HepG2 (cell line): ENCODE data around the gene OVCH2. TPM values are rescaled to one million over a fixed set of nuclear protein-coding genes. Genes with fewer than 3 reads are reported as not detected.

ENCODE experiments used
- ATAC-seq: fragments of 200-7000 bp; cut with Tn5 transposase; 3 replicates; pipeline ENCODE4 v1.9.1; 2020; ENCODE audit warnings: mild to moderate bottlenecking, moderate library complexity
- BruUV-seq: library from RNA; stranded (reverse); fragments of 400-500 nt; replicated peaks from 2 replicates; lab custom pipeline; 2021; lab: Mats Ljungman, UMichigan
- CTCF ChIA-PET: fragments of 300-600 bp; formaldehyde crosslinking; extraction: SDS; loops from one replicate; lab custom pipeline; 2021; ENCODE audit warnings: low total read pairs, inconsistent platforms, low intra/inter-chr PET ratio; lab: Yijun Ruan, JAX
- POLR2A ChIA-PET: fragments of 350-600 bp; sonication (Branson Sonifier 250); formaldehyde crosslinking; loops from one replicate; lab custom pipeline; 2020; ENCODE audit warnings: antibody characterized with exemption, inconsistent platforms; lab: Yijun Ruan, JAX
- DNase-seq: peaks from one replicate; pipeline ENCODE4 v3.0.0-alpha.2; 2015; ENCODE audit warnings: low spot score
- FAIRE-seq: peaks from 3 replicates; lab custom pipeline; 2011; peaks lifted over from hg19 to GRCh38; lab: Jason Lieb, UNC
- H2AFZ ChIP-seq: one replicate; pipeline ENCODE4 v1.6.1; 2011; ENCODE audit warnings: low read length, inconsistent platforms
- H3K27ac ChIP-seq: fragments of 300-600 bp; 3 replicates; pipeline ENCODE4 v1.8.0; 2011; ENCODE audit warnings: mixed run types, mild to moderate bottlenecking, mixed read lengths, low read length, inconsistent platforms; ENCODE audit not compliant: insufficient read depth; ENCODE audit errors: extremely low read length
- H3K27me3 ChIP-seq, 2 experiments: fragments of 200-600 bp in 1 of 2; 2 replicates in 1 of 2; 3 replicates in 1 of 2; pipeline versions ENCODE4 v1.6.0 to v1.8.0; 2011; ENCODE audit warnings: low read length in 2 of 2, mild to moderate bottlenecking in 2 of 2, moderate library complexity in 2 of 2, inconsistent platforms in 1 of 2; ENCODE audit not compliant: insufficient read depth in 2 of 2, control insufficient read depth in 1 of 2
- H3K36me3 ChIP-seq, 2 experiments: fragments of 200-600 bp in 1 of 2; replicated peaks in 1 of 2; 2 replicates in 1 of 2; 3 replicates in 1 of 2; pipeline versions ENCODE4 v1.5.1 to v1.8.0; 2011; ENCODE audit warnings: low read length in 2 of 2, inconsistent platforms in 1 of 2; ENCODE audit not compliant: insufficient read depth in 2 of 2, control insufficient read depth in 1 of 2
- H3K4me1 ChIP-seq: 2 replicates; pipeline ENCODE4 v1.5.1; 2012; ENCODE audit warnings: low read length, inconsistent platforms; ENCODE audit not compliant: insufficient read depth
- H3K4me2 ChIP-seq: 2 replicates; pipeline ENCODE4 v1.6.0; 2011; ENCODE audit warnings: low read depth, low read length, inconsistent platforms
- H3K4me3 ChIP-seq, 3 experiments: fragments of 200-600 bp in 1 of 3; sonication (generic), shearing (Covaris generic) in 1 of 3; replicated peaks in 1 of 3; 2 replicates each; pipeline ENCODE4 v1.5.1; 2011 to 2016; ENCODE audit warnings: low read length in 3 of 3, inconsistent platforms in 2 of 3, low read depth in 2 of 3, mild to moderate bottlenecking in 2 of 3, control low read depth in 1 of 3, mixed read lengths in 1 of 3; ENCODE audit not compliant: insufficient read depth in 1 of 3
- H3K79me2 ChIP-seq: one replicate; pipeline ENCODE4 v1.6.1; 2011; ENCODE audit warnings: low read length, inconsistent platforms; ENCODE audit not compliant: insufficient read depth
- H3K9ac ChIP-seq: 2 replicates; pipeline ENCODE4 v1.6.0; 2011; ENCODE audit warnings: mild to moderate bottlenecking, low read depth, low read length, inconsistent platforms; ENCODE audit not compliant: insufficient read depth
- H3K9me3 ChIP-seq: 2 replicates; pipeline ENCODE4 v1.5.1; 2012; ENCODE audit warnings: mild to moderate bottlenecking, low read length
- H4K20me1 ChIP-seq: 2 replicates; pipeline ENCODE4 v1.6.0; 2011; ENCODE audit warnings: inconsistent platforms, mild to moderate bottlenecking, low read length, moderate library complexity; ENCODE audit not compliant: insufficient read depth
- ARHGAP35 ChIP-seq: sonication (generic); formaldehyde crosslinking; IDR thresholded peaks from 2 replicates; pipeline ENCODE4 v1.9.0; 2022; ENCODE audit warnings: mild to moderate bottlenecking, inconsistent platforms, moderate library complexity, missing genetic modification reagents, borderline replicate concordance
- CCDC6 ChIP-seq: sonication (generic); formaldehyde crosslinking; IDR thresholded peaks from 2 replicates; pipeline ENCODE4 v1.8.1; 2022; ENCODE audit warnings: mild to moderate bottlenecking, missing genetic modification reagents, moderate library complexity
- CTCF ChIP-seq: sonication (generic); formaldehyde crosslinking; IDR thresholded peaks from 2 replicates; pipeline ENCODE4 v1.5.0; 2020; ENCODE audit warnings: mild to moderate bottlenecking, missing genetic modification reagents, moderate library complexity
- DNMT3B ChIP-seq: conservative IDR thresholded peaks from 2 replicates; pipeline ENCODE4 v1.6.1; 2016; ENCODE audit warnings: missing biosample characterization, control low read depth
- FIP1L1 ChIP-seq: fragments of 200-400 bp; formaldehyde crosslinking; IDR thresholded peaks from 2 replicates; pipeline ENCODE4 v1.6.1; 2018; ENCODE audit warnings: low read depth, mild to moderate bottlenecking, low read length, moderate library complexity, borderline replicate concordance; ENCODE audit not compliant: insufficient read depth
- GATA4 ChIP-seq: sonication (generic); IDR thresholded peaks from 2 replicates; pipeline ENCODE4 v1.6.1; 2016; ENCODE audit warnings: antibody characterized with exemption, low read depth, borderline replicate concordance
- GZF1 ChIP-seq: sonication (generic); formaldehyde crosslinking; IDR thresholded peaks from 2 replicates; pipeline ENCODE4 v1.5.1; 2020; ENCODE audit warnings: mild to moderate bottlenecking, missing genetic modification reagents
- MTF1 ChIP-seq: sonication (generic); formaldehyde crosslinking; IDR thresholded peaks from 2 replicates; pipeline ENCODE4 v1.5.0; 2020; ENCODE audit warnings: missing genetic modification reagents
- NFKBIZ ChIP-seq: IDR thresholded peaks from 2 replicates; pipeline ENCODE4 v1.6.1; 2018; ENCODE audit warnings: missing genetic modification reagents, missing compliant biosample characterization
- NRL ChIP-seq: sonication (generic); formaldehyde crosslinking; IDR thresholded peaks from 2 replicates; pipeline ENCODE4 v1.5.0; 2020; ENCODE audit warnings: missing genetic modification reagents, mild to moderate bottlenecking, moderate library complexity, borderline replicate concordance
- SALL2 ChIP-seq: sonication (generic); formaldehyde crosslinking; IDR thresholded peaks from 2 replicates; pipeline ENCODE4 v1.8.1; 2023; ENCODE audit warnings: mild to moderate bottlenecking, missing genetic modification reagents, inconsistent platforms
- SRSF4 ChIP-seq: fragments of 200-400 bp; formaldehyde crosslinking; IDR thresholded peaks from one replicate; pipeline ENCODE4 v1.6.1; 2018; ENCODE audit warnings: mild to moderate bottlenecking, low read depth, low read length, moderate library complexity; ENCODE audit not compliant: poor library complexity, severe bottlenecking
- THRA ChIP-seq: sonication (generic); formaldehyde crosslinking; IDR thresholded peaks from 2 replicates; pipeline ENCODE4 v1.4.0; 2020; ENCODE audit warnings: missing genetic modification reagents, borderline replicate concordance
- ZFP36L2 ChIP-seq: sonication (generic); formaldehyde crosslinking; IDR thresholded peaks from 2 replicates; pipeline ENCODE4 v1.4.0; 2020; ENCODE audit warnings: missing genetic modification reagents
- ZNF329 ChIP-seq: sonication (generic); formaldehyde crosslinking; IDR thresholded peaks from 2 replicates; pipeline ENCODE4 v1.9.0; 2021; ENCODE audit warnings: low read depth, mild to moderate bottlenecking, missing genetic modification reagents
- ZSCAN9 ChIP-seq: IDR thresholded peaks from 2 replicates; pipeline ENCODE4 v1.6.1; 2016; ENCODE audit warnings: borderline replicate concordance
- WGBS: methylation state at CpG from one replicate; pipeline ENCODE4 v1.1.6; 2017; ENCODE audit warnings: low lambda C conversion rate; 5-methylcytosine and 5-hydroxymethylcytosine counted together
- in situ Hi-C: cut with HindIII; loops from 2 replicates; pipeline ENCODE4 v1.10.0; 2017; ENCODE audit warnings: low pct_unique_long_range_greater_than_20kb; ENCODE audit not compliant: extremely low pct_ligation_motif_present
- intact Hi-C: fragments of 100-400 bp; cut with micrococcal nuclease; formaldehyde crosslinking; loops from one replicate; pipeline ENCODE4 v1.10.0; 2022; ENCODE audit not compliant: unreplicated experiment
- polyA plus RNA-seq, 8 experiments: library from polyadenylated mRNA; depleted of rRNA in 3 of 8; stranded (reverse) in 7 of 8; unstranded in 1 of 8; fragments of >200 nt; fragmentation: Illumina TruSeq in 4 of 8; extraction: Trizol in 4 of 8; gene quantifications; 2 replicates each; pipeline versions ENCODE4 v1.2.1 to v1.2.3, GENCODE V29; 2011 to 2016; ENCODE audit warnings: low read depth in 4 of 8, missing spikeins in 1 of 8, mixed read lengths in 1 of 8; ENCODE audit not compliant: insufficient read depth in 1 of 8
- total RNA-seq, 5 experiments: library from RNA; depleted of rRNA; stranded (reverse); fragments of >200 nt; fragmentation: Illumina TruSeq; extraction: Trizol; gene quantifications; 2 replicates each; pipeline ENCODE4 v1.2.3, GENCODE V29; 2016; ENCODE audit warnings: low read depth in 1 of 5

OVCH2 gene
- total and polyA plus RNA-seq, 2 of the 13 experiments (the other 11 are each of a cell fraction or from before 2014, with no cell fraction given): not detected

DNA sequence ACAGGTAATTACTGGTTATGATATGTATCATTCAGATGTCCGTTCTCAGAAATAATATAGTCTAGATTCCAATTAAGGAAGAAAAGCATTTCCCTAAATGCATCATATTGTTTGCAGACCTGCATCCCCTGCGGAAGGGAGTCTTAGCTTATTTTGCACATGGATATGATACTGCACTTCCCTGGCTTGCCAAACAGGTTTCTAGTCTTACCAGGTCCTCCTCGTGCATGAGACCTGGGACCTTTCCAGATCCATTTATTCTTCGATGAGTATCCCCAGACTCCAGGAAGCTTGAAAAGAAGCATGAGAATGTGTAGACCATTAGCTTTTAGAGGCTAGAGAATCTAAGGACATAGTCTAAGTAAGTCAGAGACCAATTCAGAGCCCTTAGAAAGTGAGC lies 63.5 kb downstream of the OVCH2 start (continued):
- TF ChIP-seq FIP1L1: no peak

- no peak for TF ChIP-seq ARHGAP35 (CRISPR knock-in tag)
- no peak for TF ChIP-seq ZFP36L2 (CRISPR knock-in tag)
- TF ChIP-seq, all 625 proteins: peak for 0
- H3K4me3 ChIP-seq: no peak overlapping the region
- H3K4me1 ChIP-seq: no peaks in the 10 kb centered on the region
- H3K27me3 ChIP-seq: no peaks in the 10 kb centered on the region
- H3K79me2 ChIP-seq: no peaks in the 10 kb centered on the region
- H3K9me3 ChIP-seq: no peaks in the 10 kb centered on the region
- H3K27ac ChIP-seq: no peak overlapping the region
- H3K9ac ChIP-seq: no peak overlapping the region
- in situ Hi-C loops (no loop called here), intact Hi-C loops (no loop called here)
- H3K4me2 ChIP-seq: no peak overlapping the region
- CTCF ChIA-PET: no interaction called here
- ATAC-seq (no peak), DNase-seq (no peak), FAIRE-seq (no peak)
- POLR2A ChIA-PET: no interaction called here
- H4K20me1 ChIP-seq: no peaks in the 10 kb centered on the region
- H3K36me3 ChIP-seq: peaks cover 24 to 73% of the 10 kb centered on the region in 2 experiments
- H2AFZ ChIP-seq: no peak overlapping the region
- 93% methylated on average over 6 of the region's 6 CpGs for WGBS
- BruUV-seq: no TSS peak
Measured at GRCh38 chr11:7640816-7641215, 65.5 kb downstream of the OVCH2 start.

DNA sequence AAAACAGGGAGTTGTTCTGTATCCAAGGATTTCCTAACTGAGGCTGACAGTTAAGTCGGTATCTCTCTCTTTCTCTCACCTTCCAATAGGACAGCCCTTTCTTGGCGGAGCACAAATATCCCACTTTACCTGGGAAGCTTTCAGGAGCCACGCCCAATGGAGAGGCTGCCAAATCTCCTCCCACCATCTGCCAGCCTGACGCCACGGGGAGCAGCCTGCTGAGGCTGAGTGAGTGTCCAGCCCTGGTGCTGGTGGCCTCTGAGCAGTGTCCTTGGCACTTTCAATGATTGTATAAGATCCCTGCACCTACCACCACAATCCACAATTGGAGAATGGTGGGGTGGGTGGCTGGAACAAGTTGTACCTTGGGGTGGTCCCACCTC lies 66.6 kb downstream of the OVCH2 start:
- no peak overlapping the region for H3K27ac ChIP-seq
- FAIRE-seq (no peak), DNase-seq (no peak), ATAC-seq (no peak)
- no peak overlapping the region for H2AFZ ChIP-seq
- in situ Hi-C loops: no loop called here
- H3K4me3 ChIP-seq: no peak overlapping the region
- 90% methylated on average over 4 of the region's 5 CpGs for WGBS
- no peaks in the 10 kb centered on the region for H3K4me1 ChIP-seq
- no peaks in the 10 kb centered on the region for H3K9me3 ChIP-seq
- no peaks in the 10 kb centered on the region for H4K20me1 ChIP-seq
- POLR2A ChIA-PET: no interaction called here
- no peaks in the 10 kb centered on the region for H3K79me2 ChIP-seq
- H3K36me3 ChIP-seq: peaks cover 22 to 79% of the 10 kb centered on the region in 2 experiments
- BruUV-seq: no TSS peak
- no peaks in the 10 kb centered on the region for H3K27me3 ChIP-seq
- intact Hi-C loops: no loop called here
- CTCF ChIA-PET: no interaction called here
- no peak overlapping the region for H3K9ac ChIP-seq
- no peak overlapping the region for H3K4me2 ChIP-seq
- no peak for TF ChIP-seq MTF1 (CRISPR knock-in tag)
- TF ChIP-seq SRSF4: no peak
- no peak for TF ChIP-seq GATA4
- no peak for TF ChIP-seq THRA (CRISPR knock-in tag)
- no peak for TF ChIP-seq ZSCAN9 (CRISPR knock-in tag)
- TF ChIP-seq NRL: no peak
- no peak for TF ChIP-seq NFKBIZ (CRISPR knock-in tag)
- no peak for TF ChIP-seq GZF1 (CRISPR knock-in tag)
- TF ChIP-seq CTCF (CRISPR knock-in tag): no peak
- TF ChIP-seq DNMT3B (CRISPR knock-in tag): no peak
- no peak for TF ChIP-seq ZNF329 (CRISPR knock-in tag)
- TF ChIP-seq SALL2 (CRISPR knock-in tag): no peak
- TF ChIP-seq CCDC6: no peak
